Measurements from ENCODE around the gene HEATR1. TPM values are rescaled to one million over a fixed set of nuclear protein-coding genes. Genes with fewer than 3 reads are reported as not detected.
"Not testable (repeated sequence)": the region's sequence is repeated elsewhere in the genome, so short reads cannot be mapped to it uniquely, and the experiment has no call there.

The HEATR1 gene
- total RNA-seq, 1 experiment from 2014 or later, result 53.6 TPM

- H3K36me3 ChIP-seq (ENCODE audit: insufficient read depth, low read length), result no peaks in the 10 kb centered on the region
- no peak overlapping the region for H3K4me3 ChIP-seq (ENCODE audit: low read length)
- no peak for DNase-seq
- no peak overlapping the region for H3K27ac ChIP-seq (ENCODE audit: low read length)
- no peaks in the 10 kb centered on the region for H3K4me1 ChIP-seq (ENCODE audit: low read length)
- no peaks in the 10 kb centered on the region for H3K79me2 ChIP-seq (ENCODE audit: low read length)
- H3K9me3 ChIP-seq (ENCODE audit: low read length), result no peaks in the 10 kb centered on the region
- H3K9me2 ChIP-seq (replicated peaks; ENCODE audit: insufficient read depth, low read length), result no peaks in the 10 kb centered on the region
- no peaks in the 10 kb centered on the region for H4K20me1 ChIP-seq (ENCODE audit: insufficient read depth, low read depth, low read length)
- no peak overlapping the region for H2AFZ ChIP-seq (ENCODE audit: low read length)
- H3K9ac ChIP-seq (ENCODE audit: low read length), result no peak overlapping the region
- H3K27me3 ChIP-seq (ENCODE audit: low read length), result no peaks in the 10 kb centered on the region
- H3K4me2 ChIP-seq (ENCODE audit: low read depth, low read length, poor library complexity, severe bottlenecking), result no peak overlapping the region
Observed at GRCh38 chr1:236509647-236510401, 94.5 kb downstream of the HEATR1 start.

GRCh38 chr1:236509203-236509602 is 95.1 kb downstream of the HEATR1 start:
- H3K36me3 ChIP-seq (ENCODE audit: insufficient read depth, low read length), result no peaks in the 10 kb centered on the region
- H4K20me1 ChIP-seq (ENCODE audit: insufficient read depth, low read depth, low read length), result no peaks in the 10 kb centered on the region
- H3K9me2 ChIP-seq (replicated peaks; ENCODE audit: insufficient read depth, low read length), result no peaks in the 10 kb centered on the region
- no peak overlapping the region for H3K4me3 ChIP-seq (ENCODE audit: low read length)
- no peak overlapping the region for H3K9ac ChIP-seq (ENCODE audit: low read length)
- no peak overlapping the region for H2AFZ ChIP-seq (ENCODE audit: low read length)
- no peak overlapping the region for H3K27ac ChIP-seq (ENCODE audit: low read length)
- DNase-seq, result no peak
- H3K9me3 ChIP-seq (ENCODE audit: low read length), result no peaks in the 10 kb centered on the region
- H3K27me3 ChIP-seq (ENCODE audit: low read length), result no peaks in the 10 kb centered on the region
- H3K79me2 ChIP-seq (ENCODE audit: low read length), result no peaks in the 10 kb centered on the region
- H3K4me2 ChIP-seq (ENCODE audit: low read depth, low read length, poor library complexity, severe bottlenecking), result no peak overlapping the region
- H3K4me1 ChIP-seq (ENCODE audit: low read length), result no peaks in the 10 kb centered on the region

- Histone ChIP-seq H3K4me1 (ENCODE audit: low read length) (no peaks in the 10 kb centered on the region), H4K20me1 (ENCODE audit: insufficient read depth, low read depth, low read length) (no peaks in the 10 kb centered on the region)
- DNase-seq, result no peak
Observed at GRCh38 chr1:236508593-236509027, 95.7 kb downstream of the HEATR1 start.

GRCh38 chr1:236507022-236507700 is 97.2 kb downstream of the HEATR1 start:
- no peaks in the 10 kb centered on the region for H4K20me1 ChIP-seq (ENCODE audit: insufficient read depth, low read depth, low read length)
- no peaks in the 10 kb centered on the region for H3K9me3 ChIP-seq (ENCODE audit: low read length)
- no peak overlapping the region for H3K4me2 ChIP-seq (ENCODE audit: low read depth, low read length, poor library complexity, severe bottlenecking)
- no peaks in the 10 kb centered on the region for H3K27me3 ChIP-seq (ENCODE audit: low read length)
- H3K9ac ChIP-seq (ENCODE audit: low read length), result no peak overlapping the region
- H3K4me1 ChIP-seq (ENCODE audit: low read length), result no peaks in the 10 kb centered on the region
- H3K9me2 ChIP-seq (replicated peaks; ENCODE audit: insufficient read depth, low read length), result no peaks in the 10 kb centered on the region
- no peaks in the 10 kb centered on the region for H3K36me3 ChIP-seq (ENCODE audit: insufficient read depth, low read length)
- H2AFZ ChIP-seq (ENCODE audit: low read length), result no peak overlapping the region
- no peak overlapping the region for H3K27ac ChIP-seq (ENCODE audit: low read length)
- no peak overlapping the region for H3K4me3 ChIP-seq (ENCODE audit: low read length)
- DNase-seq, result no peak
- no peaks in the 10 kb centered on the region for H3K79me2 ChIP-seq (ENCODE audit: low read length)

More at GRCh38 chr1:236508593-236509027, 95.7 kb downstream of the HEATR1 start:
- Histone ChIP-seq H3K9me3 (ENCODE audit: low read length) (no peaks in the 10 kb centered on the region), H3K27me3 (ENCODE audit: low read length) (no peaks in the 10 kb centered on the region), H3K4me2 (ENCODE audit: low read depth, low read length, poor library complexity, severe bottlenecking) (no peak overlapping the region), H3K27ac (ENCODE audit: low read length) (no peak overlapping the region), H3K79me2 (ENCODE audit: low read length) (no peaks in the 10 kb centered on the region), H2AFZ (ENCODE audit: low read length) (no peak overlapping the region), H3K9me2 (replicated peaks; ENCODE audit: insufficient read depth, low read length) (no peaks in the 10 kb centered on the region), H3K4me3 (ENCODE audit: low read length) (no peak overlapping the region), H3K9ac (ENCODE audit: low read length) (no peak overlapping the region), H3K36me3 (ENCODE audit: insufficient read depth, low read length) (no peaks in the 10 kb centered on the region)

DNA sequence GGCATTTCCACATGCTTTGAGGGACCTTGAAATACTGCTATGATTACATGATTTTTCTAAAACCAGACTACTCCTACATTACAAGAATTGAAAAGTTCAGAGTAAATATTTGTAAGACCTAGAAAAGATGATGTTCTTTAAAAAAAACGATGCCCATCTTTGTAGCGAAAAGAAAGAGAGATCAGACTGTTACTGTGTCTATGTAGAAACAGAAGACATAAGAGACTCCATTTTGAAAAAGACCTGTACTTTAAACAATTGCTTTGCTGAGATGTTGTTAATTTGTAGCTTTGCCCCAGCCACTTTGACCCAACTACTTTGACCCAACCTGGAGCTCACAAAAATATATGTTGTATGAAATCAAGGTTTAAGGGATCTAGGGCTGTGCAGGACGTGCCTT is 100.0 kb downstream of the HEATR1 start:
- H2AFZ ChIP-seq (ENCODE audit: low read length); H3K27ac ChIP-seq (ENCODE audit: low read length); H3K4me2 ChIP-seq (ENCODE audit: low read depth, low read length, poor library complexity, severe bottlenecking); H3K4me3 ChIP-seq (ENCODE audit: low read length); H3K4me1 ChIP-seq (ENCODE audit: low read length); DNase-seq; H3K79me2 ChIP-seq (ENCODE audit: low read length); H3K27me3 ChIP-seq (ENCODE audit: low read length); H3K9ac ChIP-seq (ENCODE audit: low read length); H3K9me3 ChIP-seq (ENCODE audit: low read length); H4K20me1 ChIP-seq (ENCODE audit: insufficient read depth, low read depth, low read length); H3K36me3 ChIP-seq (ENCODE audit: insufficient read depth, low read length); H3K9me2 ChIP-seq (replicated peaks; ENCODE audit: insufficient read depth, low read length): not testable (repeated sequence)

DNA sequence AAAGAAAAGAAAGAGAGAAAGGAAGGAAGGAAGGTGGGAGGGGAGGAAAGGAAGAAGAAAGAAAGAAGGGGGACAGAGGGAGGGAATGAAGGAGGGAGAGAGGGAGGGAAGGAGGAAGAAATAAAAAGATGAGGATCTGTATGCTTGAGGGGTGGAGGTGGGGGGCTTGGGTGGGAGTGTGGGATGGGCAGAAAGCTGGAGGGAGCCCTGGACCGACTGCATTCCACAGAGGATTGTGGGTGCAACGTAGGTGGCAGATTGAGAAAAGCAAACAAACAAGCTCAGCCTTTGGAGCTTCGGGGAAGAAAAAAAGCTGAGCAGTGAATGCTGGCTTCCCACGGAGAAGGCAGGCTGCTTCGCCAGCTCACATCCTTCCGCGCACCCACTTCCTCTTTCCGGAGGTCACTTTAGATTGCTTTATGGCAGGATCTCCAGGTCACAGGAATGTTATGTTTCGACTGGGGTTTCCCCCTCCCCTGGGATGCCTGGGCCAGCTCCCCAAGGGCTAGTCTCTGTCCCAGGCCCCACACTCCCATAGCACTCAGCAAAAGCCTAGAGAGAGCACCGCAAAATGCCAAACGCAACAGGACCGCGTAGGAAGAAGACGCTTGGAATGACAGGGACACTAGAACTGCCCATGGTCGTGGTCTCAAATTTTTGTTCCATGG is 101.2 kb downstream of the HEATR1 start:
- Histone ChIP-seq H3K4me1 (ENCODE audit: low read length) (no peaks in the 10 kb centered on the region), H3K9ac (ENCODE audit: low read length) (no peak overlapping the region), H3K9me3 (ENCODE audit: low read length) (no peaks in the 10 kb centered on the region), H3K27ac (ENCODE audit: low read length) (no peak overlapping the region), H2AFZ (ENCODE audit: low read length) (no peak overlapping the region), H3K4me2 (ENCODE audit: low read depth, low read length, poor library complexity, severe bottlenecking) (no peak overlapping the region), H3K9me2 (replicated peaks; ENCODE audit: insufficient read depth, low read length) (no peaks in the 10 kb centered on the region), H3K27me3 (ENCODE audit: low read length) (no peaks in the 10 kb centered on the region), H4K20me1 (ENCODE audit: insufficient read depth, low read depth, low read length) (no peaks in the 10 kb centered on the region), H3K79me2 (ENCODE audit: low read length) (no peaks in the 10 kb centered on the region), H3K36me3 (ENCODE audit: insufficient read depth, low read length) (no peaks in the 10 kb centered on the region), H3K4me3 (ENCODE audit: low read length) (no peak overlapping the region)
- no peak for DNase-seq

DNA sequence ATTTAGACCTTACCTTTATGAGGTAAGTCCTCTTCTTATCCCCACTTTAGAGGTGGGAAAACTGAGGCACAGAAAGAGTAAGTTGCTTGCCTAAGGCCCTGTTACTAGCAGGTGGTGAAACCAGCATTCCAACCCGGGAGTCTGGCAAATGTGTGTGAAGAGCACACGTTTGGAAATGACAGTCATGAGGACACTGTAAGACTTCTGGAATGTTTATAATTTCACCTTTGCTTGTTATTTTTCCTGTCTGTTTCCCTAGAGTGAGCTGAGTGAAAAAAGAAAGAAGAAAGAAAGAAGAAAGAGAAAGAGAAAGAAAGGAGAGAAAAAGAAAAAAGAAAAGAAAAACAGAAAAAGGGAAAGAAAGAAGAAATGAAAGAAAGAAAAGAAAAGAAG is 101.7 kb downstream of the HEATR1 start:
- Histone ChIP-seq H4K20me1 (ENCODE audit: insufficient read depth, low read depth, low read length) (no peaks in the 10 kb centered on the region), H3K27me3 (ENCODE audit: low read length) (no peaks in the 10 kb centered on the region), H3K4me2 (ENCODE audit: low read depth, low read length, poor library complexity, severe bottlenecking) (no peak overlapping the region), H3K4me3 (ENCODE audit: low read length) (no peak overlapping the region), H2AFZ (ENCODE audit: low read length) (no peak overlapping the region), H3K9me3 (ENCODE audit: low read length) (no peaks in the 10 kb centered on the region), H3K27ac (ENCODE audit: low read length) (no peak overlapping the region), H3K9ac (ENCODE audit: low read length) (no peak overlapping the region), H3K4me1 (ENCODE audit: low read length) (no peaks in the 10 kb centered on the region), H3K79me2 (ENCODE audit: low read length) (no peaks in the 10 kb centered on the region), H3K9me2 (replicated peaks; ENCODE audit: insufficient read depth, low read length) (no peaks in the 10 kb centered on the region), H3K36me3 (ENCODE audit: insufficient read depth, low read length) (no peaks in the 10 kb centered on the region)
- no peak for DNase-seq

DNA sequence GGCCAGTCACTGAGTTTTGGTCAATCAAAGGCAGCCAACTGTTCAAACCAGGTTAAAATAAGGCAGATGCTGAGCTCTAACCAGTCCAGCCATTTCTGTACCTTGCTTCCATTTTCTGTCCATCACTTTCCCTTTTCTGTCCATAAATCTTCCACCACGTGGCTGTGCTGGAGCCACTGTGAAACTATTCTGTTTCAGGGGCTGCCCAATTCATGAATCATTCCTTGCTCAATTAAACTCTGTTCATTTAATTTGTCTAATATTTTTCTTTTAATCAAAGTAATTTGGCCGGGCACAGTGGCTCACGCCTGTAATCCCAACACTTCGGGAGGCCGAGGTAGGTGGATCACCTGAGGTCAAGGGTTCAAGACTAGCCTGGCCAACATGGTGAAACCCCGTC is 103.2 kb downstream of the HEATR1 start:
- DNase-seq, result no peak
- Histone ChIP-seq H3K79me2 (ENCODE audit: low read length) (no peaks in the 10 kb centered on the region), H3K9me3 (ENCODE audit: low read length) (no peaks in the 10 kb centered on the region), H3K36me3 (ENCODE audit: insufficient read depth, low read length) (no peaks in the 10 kb centered on the region), H2AFZ (ENCODE audit: low read length) (no peak overlapping the region), H3K4me1 (ENCODE audit: low read length) (no peaks in the 10 kb centered on the region), H3K4me2 (ENCODE audit: low read depth, low read length, poor library complexity, severe bottlenecking) (no peak overlapping the region), H3K27me3 (ENCODE audit: low read length) (no peaks in the 10 kb centered on the region), H4K20me1 (ENCODE audit: insufficient read depth, low read depth, low read length) (no peaks in the 10 kb centered on the region), H3K27ac (ENCODE audit: low read length) (no peak overlapping the region), H3K9ac (ENCODE audit: low read length) (no peak overlapping the region), H3K4me3 (ENCODE audit: low read length) (no peak overlapping the region), H3K9me2 (replicated peaks; ENCODE audit: insufficient read depth, low read length) (no peaks in the 10 kb centered on the region)
